Measurements from ENCODE around the gene SIRPA.
A peak's percentile ranks its signal among the peaks of the same experiment; 100 is the strongest.

The SIRPA gene

GRCh38 chr20:1965520-1966351 is 70.5 kb downstream of the SIRPA start:
- Histone ChIP-seq H3K4me1 (ENCODE audit: low read length) (peaks cover 18% of the 10 kb centered on the region), H3K4me2 (ENCODE audit: low read length) (peak overlapping the region; percentile 97), H3K4me3 (ENCODE audit: low read length) (peak overlapping the region; percentile 77), H2AFZ (ENCODE audit: low read depth, low read length) (peak overlapping the region; percentile 100), H3K79me2 (ENCODE audit: low read length) (no peaks in the 10 kb centered on the region), H3K27me3 (ENCODE audit: low read depth, low read length) (peaks cover 43% of the 10 kb centered on the region), H4K20me1 (ENCODE audit: insufficient read depth, low read length) (no peaks in the 10 kb centered on the region), H3K36me3 (replicated peaks; ENCODE audit: low read depth, low read length) (no peaks in the 10 kb centered on the region), H3K27ac (ENCODE audit: low read length) (no peak overlapping the region; the same call in 1 of the 2 replicates), H3K9me3 (ENCODE audit: insufficient read depth, low read length) (no peaks in the 10 kb centered on the region), H3K9ac (ENCODE audit: low read length) (peak overlapping the region; percentile 71)
- TF ChIP-seq CTCF (IDR thresholded peaks at IDR 0.05; ENCODE audit: low read depth, low read length) (peak; percentile 98), EZH2phosphoT487 (IDR thresholded peaks at IDR 0.05; ENCODE audit: low read depth) (no peak)

- no peak overlapping the region for H3K9ac ChIP-seq (ENCODE audit: low read length)
- peaks cover 16% of the 10 kb centered on the region for H3K4me1 ChIP-seq (ENCODE audit: low read length)
- peaks cover 48% of the 10 kb centered on the region for H3K27me3 ChIP-seq (ENCODE audit: low read depth, low read length)
- TF ChIP-seq EZH2phosphoT487 (IDR thresholded peaks at IDR 0.05; ENCODE audit: low read depth) (no peak), CTCF (IDR thresholded peaks at IDR 0.05; ENCODE audit: low read depth, low read length) (no peak)
- no peak overlapping the region for H3K4me2 ChIP-seq (ENCODE audit: low read length)
- no peak overlapping the region for H2AFZ ChIP-seq (ENCODE audit: low read depth, low read length)
- no peaks in the 10 kb centered on the region for H3K36me3 ChIP-seq (replicated peaks; ENCODE audit: low read depth, low read length)
- no peak overlapping the region for H3K4me3 ChIP-seq (ENCODE audit: low read length)
- H3K79me2 ChIP-seq (ENCODE audit: low read length), result no peaks in the 10 kb centered on the region
- H3K27ac ChIP-seq (ENCODE audit: low read length), result no peak overlapping the region
- H3K9me3 ChIP-seq (ENCODE audit: insufficient read depth, low read length), result no peaks in the 10 kb centered on the region
- no peaks in the 10 kb centered on the region for H4K20me1 ChIP-seq (ENCODE audit: insufficient read depth, low read length)
Measured at GRCh38 chr20:1968964-1969363, 73.8 kb downstream of the SIRPA start.

GRCh38 chr20:1971893-1972586 is 76.8 kb downstream of the SIRPA start:
- no peaks in the 10 kb centered on the region for H3K4me1 ChIP-seq (ENCODE audit: low read length)
- H3K9me3 ChIP-seq (ENCODE audit: insufficient read depth, low read length), result no peaks in the 10 kb centered on the region
- no peak overlapping the region for H3K9ac ChIP-seq (ENCODE audit: low read length)
- H2AFZ ChIP-seq (ENCODE audit: low read depth, low read length), result no peak overlapping the region
- peaks cover 56% of the 10 kb centered on the region for H3K27me3 ChIP-seq (ENCODE audit: low read depth, low read length)
- no peak overlapping the region for H3K4me3 ChIP-seq (ENCODE audit: low read length)
- H4K20me1 ChIP-seq (ENCODE audit: insufficient read depth, low read length), result no peaks in the 10 kb centered on the region
- H3K27ac ChIP-seq (ENCODE audit: low read length), result no peak overlapping the region
- no peak for TF ChIP-seq EZH2phosphoT487 (IDR thresholded peaks at IDR 0.05; ENCODE audit: low read depth)
- no peak for TF ChIP-seq CTCF (IDR thresholded peaks at IDR 0.05; ENCODE audit: low read depth, low read length)
- H3K79me2 ChIP-seq (ENCODE audit: low read length), result no peaks in the 10 kb centered on the region
- H3K4me2 ChIP-seq (ENCODE audit: low read length), result no peak overlapping the region
- H3K36me3 ChIP-seq (replicated peaks; ENCODE audit: low read depth, low read length), result no peaks in the 10 kb centered on the region
